Loucy (cell line): Measurements from ENCODE around the gene TCERG1.

Experiments
- H2AFZ ChIP-seq: fragments of 200-600 bp; sonication (generic); 2 replicates; pipeline ENCODE4 v1.6.0; 2016; ENCODE audit warnings: antibody characterized with exemption, mild to moderate bottlenecking, low read length, moderate library complexity
- H3F3A ChIP-seq: fragments of 200-600 bp; 2 replicates; pipeline ENCODE4 v1.6.0; 2016; ENCODE audit warnings: antibody characterized with exemption, low read depth, mild to moderate bottlenecking
- H3K27me3 ChIP-seq: fragments of 200-600 bp; sonication (generic); 2 replicates; pipeline ENCODE4 v1.6.1; 2014; ENCODE audit warnings: low read length, mild to moderate bottlenecking; ENCODE audit not compliant: insufficient read depth, poor library complexity, severe bottlenecking
- H3K36me3 ChIP-seq: fragments of 200-600 bp; sonication (generic); 2 replicates; pipeline ENCODE4 v1.6.1; 2016; ENCODE audit warnings: low read length; ENCODE audit not compliant: insufficient read depth
- H3K4me1 ChIP-seq: fragments of 200-600 bp; sonication (generic); 2 replicates; pipeline ENCODE4 v1.5.1; 2014; ENCODE audit warnings: low read length, mild to moderate bottlenecking; ENCODE audit not compliant: insufficient read depth, poor library complexity, severe bottlenecking
- H3K4me2 ChIP-seq: fragments of 200-600 bp; sonication (generic); 2 replicates; pipeline ENCODE4 v1.6.0; 2014; ENCODE audit warnings: antibody characterized with exemption, low read length, low read depth, mild to moderate bottlenecking; ENCODE audit not compliant: poor library complexity, severe bottlenecking
- H3K4me3 ChIP-seq: fragments of 200-600 bp; sonication (generic); 2 replicates; pipeline ENCODE4 v1.5.1; 2014; ENCODE audit warnings: low read length, mild to moderate bottlenecking, mixed read lengths; ENCODE audit not compliant: poor library complexity, severe bottlenecking
- H3K79me2 ChIP-seq: fragments of 200-600 bp; sonication (generic); 2 replicates; pipeline ENCODE4 v1.6.1; 2014; ENCODE audit warnings: low read length; ENCODE audit not compliant: insufficient read depth
- H3K9ac ChIP-seq: fragments of 200-600 bp; sonication (generic); 2 replicates; pipeline ENCODE4 v1.6.0; 2014; ENCODE audit warnings: mild to moderate bottlenecking, low read depth, low read length, moderate library complexity; ENCODE audit not compliant: poor library complexity, severe bottlenecking
- H3K9me2 ChIP-seq: fragments of 200-600 bp; sonication (generic); replicated peaks from 2 replicates; pipeline ENCODE4 v1.6.1; 2016; ENCODE audit warnings: low read depth, low read length, mixed read lengths
- H3K9me3 ChIP-seq: fragments of 200-600 bp; sonication (generic); 2 replicates; pipeline ENCODE4 v1.6.1; 2014; ENCODE audit warnings: mild to moderate bottlenecking, antibody characterized with exemption, low read length, low read depth; ENCODE audit not compliant: insufficient read depth
- H4K20me1 ChIP-seq: fragments of 200-600 bp; sonication (generic); 2 replicates; pipeline ENCODE4 v1.6.0; 2014; ENCODE audit warnings: antibody characterized with exemption, low read length, mild to moderate bottlenecking; ENCODE audit not compliant: insufficient read depth, poor library complexity, severe bottlenecking
- CTCF ChIP-seq: fragments of 200-600 bp; sonication (generic); conservative IDR thresholded peaks from 2 replicates; pipeline ENCODE4 v1.5.1; 2014; ENCODE audit warnings: mild to moderate bottlenecking, antibody characterized with exemption, low read length
- EZH2phosphoT487 ChIP-seq: fragments of 200-600 bp; IDR thresholded peaks from 2 replicates; pipeline ENCODE4 v1.6.1; 2018; ENCODE audit warnings: antibody characterized with exemption, mild to moderate bottlenecking, moderate library complexity, borderline replicate concordance

The TCERG1 gene

GRCh38 chr5:146490089-146490843, 43.1 kb downstream of the TCERG1 start:
- Histone ChIP-seq H3K4me3 (no peak overlapping the region), H3K9me2 (no peaks in the 10 kb centered on the region), H3K27me3 (no peaks in the 10 kb centered on the region), H2AFZ (no peak overlapping the region), H3K4me2 (no peak overlapping the region), H3K79me2 (no peaks in the 10 kb centered on the region), H3K4me1 (no peaks in the 10 kb centered on the region), H3K9me3 (no peaks in the 10 kb centered on the region), H4K20me1 (no peaks in the 10 kb centered on the region), H3F3A (no peaks in the 10 kb centered on the region), H3K36me3 (peaks cover 55% of the 10 kb centered on the region; the same call in 1 of the 2 replicates), H3K9ac (no peak overlapping the region)
- no peak for TF ChIP-seq CTCF
- TF ChIP-seq EZH2phosphoT487 = no peak

- Histone ChIP-seq H3K9me3 (no peaks in the 10 kb centered on the region), H3K36me3 (peaks cover 42% of the 10 kb centered on the region; the same call in 1 of the 2 replicates), H3K9ac (no peak overlapping the region), H2AFZ (no peak overlapping the region), H3K4me1 (no peaks in the 10 kb centered on the region), H3K4me3 (no peak overlapping the region), H3K9me2 (no peaks in the 10 kb centered on the region), H3F3A (no peaks in the 10 kb centered on the region), H4K20me1 (no peaks in the 10 kb centered on the region), H3K27me3 (no peaks in the 10 kb centered on the region), H3K79me2 (no peaks in the 10 kb centered on the region; the same call in 1 of the 2 replicates), H3K4me2 (no peak overlapping the region)
- TF ChIP-seq EZH2phosphoT487 (no peak), CTCF (no peak)
Measured at GRCh38 chr5:146494656-146495055, 47.5 kb downstream of the TCERG1 start.

GRCh38 chr5:146499680-146500079, 52.5 kb downstream of the TCERG1 start:
- Histone ChIP-seq H3K9me2 (no peaks in the 10 kb centered on the region), H3K4me3 (no peak overlapping the region), H3K9ac (no peak overlapping the region), H3K9me3 (no peaks in the 10 kb centered on the region), H3K4me1 (no peaks in the 10 kb centered on the region), H2AFZ (no peak overlapping the region), H3K27me3 (no peaks in the 10 kb centered on the region), H3K36me3 (peaks cover 66% of the 10 kb centered on the region; the same call in 1 of the 2 replicates), H3K79me2 (no peaks in the 10 kb centered on the region; the same call in 1 of the 2 replicates), H4K20me1 (no peaks in the 10 kb centered on the region), H3F3A (no peaks in the 10 kb centered on the region), H3K4me2 (no peak overlapping the region)
- TF ChIP-seq EZH2phosphoT487 (no peak), CTCF (no peak)
